Urinary bladder (tissue), 4 donors: ENCODE results near the gene DCLK3. TPM values are rescaled to one million over a fixed set of nuclear protein-coding genes. Genes with fewer than 3 reads are reported as not detected.

Experiments
- DNase-seq: peaks from one replicate; pipeline ENCODE4 v3.0.0-alpha.2; 2015; ENCODE audit errors: extremely low spot score
- H3K27ac ChIP-seq: one replicate; pipeline ENCODE4 v1.5.1; 2013; ENCODE audit warnings: low read depth, mild to moderate bottlenecking, moderate library complexity
- H3K36me3 ChIP-seq: one replicate; pipeline ENCODE4 v1.6.1; 2013; ENCODE audit warnings: mild to moderate bottlenecking, moderate library complexity; ENCODE audit not compliant: insufficient read depth
- H3K4me1 ChIP-seq: one replicate; pipeline ENCODE4 v1.6.1; 2013; ENCODE audit warnings: mild to moderate bottlenecking, moderate library complexity; ENCODE audit not compliant: insufficient read depth
- H3K4me3 ChIP-seq: one replicate; pipeline ENCODE4 v1.5.1; 2013; ENCODE audit warnings: low read depth, low read length
- WGBS: extraction: QIAGEN DNeasy Blood & Tissue Kit; methylation state at CpG from one replicate; pipeline ENCODE4 v1.1.7; 2013; 5-methylcytosine and 5-hydroxymethylcytosine counted together
- polyA plus RNA-seq: library from polyadenylated mRNA; stranded (reverse); fragments of 200-250 nt; gene quantifications from one replicate; pipeline ENCODE4 v1.2.3, GENCODE V29; 2013
- total RNA-seq: library from RNA; depleted of rRNA; stranded (reverse); fragments of >200 nt; gene quantifications from one replicate; pipeline ENCODE4 v1.2.3, GENCODE V29; 2014
- donor health status: healthy with polysubstance abuse.
- donor health status: healthy.

Gene DCLK3
- total and polyA plus RNA-seq, 2 donors = 0.05 to 1.4 TPM

- 73% methylated on average over 3 of the region's 3 CpGs for WGBS
- Histone ChIP-seq H3K36me3 (no peaks in the 10 kb centered on the region), H3K4me3 (no peak overlapping the region), H3K27ac (no peak overlapping the region), H3K4me1 (peaks cover 1% of the 10 kb centered on the region)
- DNase-seq = no peak
Measured at GRCh38 chr3:36786921-36787890, 22.9 kb upstream of the DCLK3 start.

- no peak overlapping the region for H3K27ac ChIP-seq
- no peak overlapping the region for H3K4me3 ChIP-seq
- DNase-seq = no peak
- no peaks in the 10 kb centered on the region for H3K36me3 ChIP-seq
- WGBS = 51% methylated on average over 3 of the region's 3 CpGs
- H3K4me1 ChIP-seq = peaks cover 1% of the 10 kb centered on the region
Measured at GRCh38 chr3:36784138-36784635, 19.8 kb upstream of the DCLK3 start.

DNA sequence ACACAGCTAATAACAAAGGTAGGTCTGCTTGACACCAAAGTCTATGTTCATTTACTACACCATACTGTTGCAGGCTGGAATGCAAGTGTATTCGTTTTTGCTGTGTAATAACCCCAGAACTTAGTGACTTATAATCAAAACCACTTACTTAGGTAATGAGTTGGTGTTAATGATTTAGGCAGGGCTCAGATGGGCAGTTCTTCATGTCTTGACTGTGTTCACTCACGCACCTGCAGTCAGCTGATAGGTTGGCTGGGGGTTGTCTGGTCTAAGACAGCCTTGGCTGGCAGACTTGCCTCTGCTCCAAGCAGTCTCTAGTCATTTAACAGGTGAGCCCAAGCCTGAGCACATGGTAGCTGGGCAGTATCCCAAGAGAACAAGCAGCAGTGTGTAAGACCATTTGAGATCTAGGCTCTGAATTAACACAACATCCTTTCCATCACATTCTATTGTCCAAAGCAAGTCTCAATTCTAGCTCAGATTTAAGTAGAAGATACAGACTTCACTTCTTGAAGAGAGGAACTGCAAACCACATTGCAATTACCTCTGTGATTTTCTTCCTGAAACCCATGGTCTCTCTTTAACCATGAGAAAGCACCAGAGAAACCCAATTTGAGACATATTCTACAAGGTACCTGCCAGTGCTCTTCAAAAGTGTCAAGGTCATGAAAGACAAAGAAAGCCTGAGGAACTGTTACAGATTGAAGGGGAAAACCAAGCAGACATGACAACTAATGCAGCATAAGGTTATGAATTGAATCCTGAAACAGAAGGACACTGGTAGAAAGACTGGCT, 13.3 kb upstream of the DCLK3 start:
- Histone ChIP-seq H3K27ac (no peak overlapping the region), H3K36me3 (no peaks in the 10 kb centered on the region), H3K4me3 (no peak overlapping the region), H3K4me1 (no peaks in the 10 kb centered on the region)
- no peak for DNase-seq
- 87% methylated on average over 2 of the region's 2 CpGs for WGBS

DNA sequence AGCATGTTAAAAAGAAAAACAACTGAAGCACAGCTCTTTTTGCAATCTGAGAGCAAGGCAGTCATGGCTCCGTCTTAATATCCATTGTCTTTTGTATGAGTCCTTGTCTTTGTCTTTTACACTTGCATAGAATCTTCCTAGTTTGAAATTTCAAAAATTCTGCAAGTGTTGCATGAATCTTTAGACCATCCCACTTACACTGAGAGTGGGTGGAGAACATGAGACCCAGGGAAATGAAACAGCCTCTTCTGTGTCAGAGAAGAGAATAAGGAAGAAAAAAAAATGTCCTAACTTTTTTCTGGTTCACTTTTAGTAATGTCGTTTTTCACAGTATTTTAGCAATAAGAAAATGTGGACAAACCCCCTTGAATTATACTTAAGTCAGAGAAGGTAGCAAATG, 12.1 kb upstream of the DCLK3 start:
- 48% methylated on average over 2 of the region's 2 CpGs for WGBS
- H3K4me1 ChIP-seq = no peaks in the 10 kb centered on the region
- H3K36me3 ChIP-seq = no peaks in the 10 kb centered on the region
- no peak overlapping the region for H3K4me3 ChIP-seq
- no peak overlapping the region for H3K27ac ChIP-seq
- DNase-seq = no peak

GRCh38 chr3:36774052-36774451, 9.7 kb upstream of the DCLK3 start:
- DNase-seq = no peak
- H3K27ac ChIP-seq = no peak overlapping the region
- H3K36me3 ChIP-seq = no peaks in the 10 kb centered on the region
- WGBS = 53% methylated on average over 3 of the region's 3 CpGs
- H3K4me1 ChIP-seq = no peaks in the 10 kb centered on the region
- no peak overlapping the region for H3K4me3 ChIP-seq

DNA sequence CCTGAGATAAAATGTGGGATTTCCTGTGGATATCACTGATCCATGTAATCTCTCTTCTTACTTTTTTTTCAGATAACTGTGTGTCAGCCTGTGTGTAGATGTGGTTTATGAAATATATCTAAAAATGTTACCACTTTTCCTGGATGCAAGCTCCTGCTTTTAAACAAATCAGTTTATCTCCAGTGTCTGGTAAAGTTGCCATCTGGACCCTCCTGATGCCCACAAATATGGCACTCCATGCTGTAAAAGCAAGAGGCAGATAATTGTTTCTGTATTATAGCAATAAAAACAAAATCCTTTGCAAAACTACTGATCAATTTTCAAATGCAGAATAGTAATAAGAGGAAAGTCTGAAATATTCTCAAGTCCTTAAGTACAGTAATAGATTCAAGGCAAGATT, 7.6 kb upstream of the DCLK3 start:
- Histone ChIP-seq H3K27ac (no peak overlapping the region), H3K4me3 (no peak overlapping the region), H3K4me1 (no peaks in the 10 kb centered on the region), H3K36me3 (no peaks in the 10 kb centered on the region)
- no peak for DNase-seq

- WGBS = 44% methylated on average over 1 of the region's 1 CpG
Measured at GRCh38 chr3:36769926-36770325, 5.6 kb upstream of the DCLK3 start.

DNA sequence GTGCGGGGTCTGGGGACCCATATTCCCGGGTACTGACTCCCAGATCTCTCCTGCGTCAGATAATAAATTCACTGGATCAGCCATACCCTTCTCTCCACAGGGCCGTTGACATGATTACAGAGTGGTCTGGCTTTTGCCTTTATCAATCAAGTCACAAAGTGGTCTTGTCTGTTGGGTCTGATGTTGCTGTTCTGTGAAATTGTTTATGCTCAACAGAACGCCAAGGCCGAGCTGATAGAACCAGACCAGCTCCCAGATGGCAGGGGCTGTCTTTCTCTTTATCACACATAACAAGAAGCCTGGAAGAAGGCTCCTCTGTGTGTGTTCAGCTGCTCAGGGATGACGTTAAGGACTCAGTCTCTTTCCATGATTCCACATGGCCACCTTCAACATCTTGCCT, 751 bp upstream of the DCLK3 start:
- no peak overlapping the region for H3K27ac ChIP-seq
- no peaks in the 10 kb centered on the region for H3K4me1 ChIP-seq
- H3K36me3 ChIP-seq = no peaks in the 10 kb centered on the region
- no peak for DNase-seq
- WGBS = 70% methylated on average over 7 of the region's 7 CpGs
- no peak overlapping the region for H3K4me3 ChIP-seq

More at GRCh38 chr3:36769926-36770325, 5.6 kb upstream of the DCLK3 start:
- DNase-seq = no peak
- H3K27ac ChIP-seq = no peak overlapping the region
- no peaks in the 10 kb centered on the region for H3K36me3 ChIP-seq
- H3K4me3 ChIP-seq = no peak overlapping the region
- no peaks in the 10 kb centered on the region for H3K4me1 ChIP-seq

DNA sequence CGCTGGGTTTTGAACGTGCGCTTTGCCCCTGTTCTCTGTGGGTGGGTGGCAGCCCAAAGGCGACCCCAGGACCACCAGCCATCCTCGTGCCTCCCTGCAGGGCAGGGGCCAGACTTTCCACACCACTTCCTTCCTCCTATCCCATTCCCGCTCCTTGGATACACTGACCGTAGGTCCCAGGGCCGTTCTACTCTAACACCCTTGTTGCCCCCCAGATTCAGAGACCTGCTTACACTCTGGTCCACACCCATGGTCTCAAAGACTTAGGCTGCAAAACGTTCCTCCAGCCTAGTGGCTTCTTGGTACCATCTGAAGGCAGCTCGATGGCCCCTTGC, 318 bp upstream of the DCLK3 start:
- DNase-seq = no peak
- 34% methylated on average over 10 of the region's 10 CpGs for WGBS
- Histone ChIP-seq H3K4me3 (no peak overlapping the region), H3K36me3 (no peaks in the 10 kb centered on the region), H3K27ac (no peak overlapping the region), H3K4me1 (no peaks in the 10 kb centered on the region)

- H3K4me1 ChIP-seq = no peaks in the 10 kb centered on the region
- DNase-seq = no peak
- WGBS = 62% methylated on average over 10 of the region's 10 CpGs
- no peak overlapping the region for H3K27ac ChIP-seq
- H3K4me3 ChIP-seq = no peak overlapping the region
- no peaks in the 10 kb centered on the region for H3K36me3 ChIP-seq
Measured at GRCh38 chr3:36762918-36763849, 1.2 kb downstream of the DCLK3 start.

GRCh38 chr3:36761779-36762178, 2.6 kb downstream of the DCLK3 start:
- WGBS = 84% methylated on average over 3 of the region's 3 CpGs
- no peak for DNase-seq

GRCh38 chr3:36756269-36756668, 8.1 kb downstream of the DCLK3 start:
- 85% methylated on average over 1 of the region's 1 CpG for WGBS
- Histone ChIP-seq H3K4me3 (no peak overlapping the region), H3K27ac (no peak overlapping the region), H3K36me3 (no peaks in the 10 kb centered on the region), H3K4me1 (no peaks in the 10 kb centered on the region)
- no peak for DNase-seq

More at GRCh38 chr3:36761779-36762178, 2.6 kb downstream of the DCLK3 start:
- Histone ChIP-seq H3K36me3 (no peaks in the 10 kb centered on the region), H3K27ac (no peak overlapping the region), H3K4me1 (no peaks in the 10 kb centered on the region), H3K4me3 (no peak overlapping the region)

GRCh38 chr3:36751326-36751725, 13.0 kb downstream of the DCLK3 start:
- Histone ChIP-seq H3K27ac (no peak overlapping the region), H3K4me1 (no peaks in the 10 kb centered on the region), H3K36me3 (no peaks in the 10 kb centered on the region), H3K4me3 (no peak overlapping the region)
- WGBS = 63% methylated on average over 1 of the region's 1 CpG
- no peak for DNase-seq
